ENCODE results near the gene DNM1. TPM values are rescaled to one million over a fixed set of nuclear protein-coding genes. Genes with fewer than 3 reads are reported as not detected.

Gene DNM1
- total and polyA plus RNA-seq, 10 of the 15 experiments (the other 5 are each of a cell fraction or from before 2014, with no cell fraction given), result 0.06 to 0.67 (median 0.19) TPM; not detected in 3

- Histone ChIP-seq H3K27ac (ENCODE audit: control insufficient read depth, insufficient read depth) (peak overlapping the region; percentile 85), H3K27me3 (replicated peaks in 1 of 2; ENCODE audit: control insufficient read depth in 2 of 2, insufficient read depth in 2 of 2, low read length in 1 of 2) (no peaks in the 10 kb centered on the region), H3K9me3 (replicated peaks; ENCODE audit: control insufficient read depth, insufficient read depth, low read length) (no peaks in the 10 kb centered on the region), H3K4me1 (ENCODE audit: control insufficient read depth, insufficient read depth, low read length) (peaks cover 8% of the 10 kb centered on the region), H3K4me2 (ENCODE audit: control insufficient read depth, insufficient read depth) (peak overlapping the region; percentile 90), H3K36me3 (ENCODE audit: control insufficient read depth in 2 of 2, insufficient read depth in 2 of 2, low read length in 1 of 2) (peaks cover 0 to 10% of the 10 kb centered on the region in 2 experiments; a peak in 2 of 4 replicates), H3K4me3 (peak overlapping the region; percentile 79), H2AFZ (ENCODE audit: control insufficient read depth, low read depth, low read length) (peak overlapping the region; percentile 90), H3K9ac (ENCODE audit: control insufficient read depth, insufficient read depth, low read length) (peak overlapping the region; percentile 75), H4K20me1 (ENCODE audit: control insufficient read depth, insufficient read depth) (no peaks in the 10 kb centered on the region), H3K79me2 (ENCODE audit: control insufficient read depth, insufficient read depth, low read length) (peaks cover 9% of the 10 kb centered on the region)
- DNase-seq (ENCODE audit: low read depth, low spot score) (peak; percentile 37), ATAC-seq (peak; percentile 60), FAIRE-seq (no peak)
- ChIA-PET POLR2A (interaction anchor here (0.6 to 1.5 kb wide), 3 partner anchors 10 to 717 kb away, joined by 3 to 5 read pairs (median 5); partner anchors contain the start of gene NAIF1), CTCF (interaction anchor here (1.0 to 1.6 kb wide), 4 partner anchors 23 to 571 kb away, joined by 3 to 8 read pairs (median 4); no protein-coding TSS in a partner anchor), SMC1A (ENCODE audit: uncharacterized antibody, unreplicated experiment) (interaction anchor here (0.7 to 1.6 kb wide), 4 partner anchors 33 to 182 kb away, joined by 3 to 4 read pairs (median 3); partner anchors contain the start of genes GOLGA2 and SWI5), RAD21 (ENCODE audit: unreplicated experiment) (interaction anchor here (1.1 kb wide), 1 partner anchor 31 kb away, joined by 3 read pairs; no protein-coding TSS in a partner anchor)
- BruUV-seq (replicated peaks), result TSS peak; percentile 89
- in situ Hi-C loops (cut with MboI) (no loop called here), intact Hi-C loops (cut with micrococcal nuclease; ENCODE audit: unreplicated experiment) (no loop called here)
- 28% methylated on average over 11 of the region's 11 CpGs for WGBS (ENCODE audit: insufficient coverage, insufficient replicate concordance, low lambda C conversion rate, missing lambda C conversion rate)
- no peak for TF ChIP-seq JUNB (IDR thresholded peaks at IDR 0.05)
- no peak for TF ChIP-seq CBX3 (IDR thresholded peaks at IDR 0.05; ENCODE audit: borderline replicate concordance, low read depth)
- TF ChIP-seq JUND (IDR thresholded peaks at IDR 0.05; ENCODE audit: low read depth, low read length), result no peak
- no peak for TF ChIP-seq CBFB (IDR thresholded peaks at IDR 0.05; ENCODE audit: low read depth)
- no peak for TF ChIP-seq NR2C1 (IDR thresholded peaks at IDR 0.05)
- TF ChIP-seq ZBTB40 (IDR thresholded peaks at IDR 0.05; ENCODE audit: borderline replicate concordance), result peak; percentile 52; the same call in 1 of the 2 replicates
- 0 out of 2 replicates have a peak, but pooled peaks have one; percentile 40 for TF ChIP-seq GATAD2B (conservative IDR thresholded peaks at IDR 0.05; ENCODE audit: low read depth)
- TF ChIP-seq BHLHE40 (IDR thresholded peaks at IDR 0.05; ENCODE audit: borderline replicate concordance in 1 of 2, low read depth in 2 of 2, low read length in 1 of 2), result peak; percentile 52 to 60; a peak in 2 of 4 replicates
- TF ChIP-seq RBBP5 (conservative IDR thresholded peaks at IDR 0.05), result no peak
- TF ChIP-seq NFYB (IDR thresholded peaks at IDR 0.05; ENCODE audit: insufficient read depth, low read depth, low read length), result 0 out of 2 replicates have a peak, but pooled peaks have one; percentile 8
- no peak for TF ChIP-seq SIX5 (IDR thresholded peaks at IDR 0.05; ENCODE audit: low read depth, low read length, severe bottlenecking)
- no peak for TF ChIP-seq SMC3 (IDR thresholded peaks at IDR 0.05; ENCODE audit: borderline replicate concordance, low read length)
- TF ChIP-seq ZNF592 (IDR thresholded peaks at IDR 0.05), result no peak
Observed at GRCh38 chr9:128159522-128159783, 43.7 kb upstream of the DNM1 start.
